Measurements from ENCODE around the gene LIN7C. TPM values are rescaled to one million over a fixed set of nuclear protein-coding genes. Genes with fewer than 3 reads are reported as not detected.
A peak's percentile ranks its signal among the peaks of the same experiment; 100 is the strongest.

Gene LIN7C
- total RNA-seq, 1 donor from 2014 or later, result 15.1 TPM

DNA sequence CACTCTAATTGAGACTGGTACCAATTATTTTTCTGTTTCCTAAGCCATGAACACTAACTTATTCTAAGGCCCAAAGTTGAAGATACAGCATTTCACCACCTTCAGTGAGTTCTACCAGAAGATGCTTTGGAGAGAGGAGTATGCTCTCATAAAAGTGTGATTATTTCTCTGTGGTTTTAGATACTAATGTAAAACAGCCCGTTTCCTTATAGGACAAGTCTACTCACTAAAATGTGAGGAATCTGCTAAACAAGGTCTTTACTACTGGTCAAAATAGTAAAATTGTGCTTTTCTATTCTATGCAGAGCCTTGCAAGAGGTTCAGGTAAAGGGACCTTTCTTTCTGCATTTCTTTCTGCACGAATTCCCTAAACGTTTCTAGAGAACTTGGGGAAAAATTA, 36.4 kb downstream of the LIN7C start:
- peaks cover 0 to 17% of the 10 kb centered on the region in 2 donors for H3K4me1 ChIP-seq
- H3K9me3 ChIP-seq, result no peaks in the 10 kb centered on the region
- H3K36me3 ChIP-seq, result no peaks in the 10 kb centered on the region
- peak overlapping the region; percentile 98 to 99 for H3K4me3 ChIP-seq
- H3K27me3 ChIP-seq, result no peaks in the 10 kb centered on the region
- TF ChIP-seq, protein P1, sequence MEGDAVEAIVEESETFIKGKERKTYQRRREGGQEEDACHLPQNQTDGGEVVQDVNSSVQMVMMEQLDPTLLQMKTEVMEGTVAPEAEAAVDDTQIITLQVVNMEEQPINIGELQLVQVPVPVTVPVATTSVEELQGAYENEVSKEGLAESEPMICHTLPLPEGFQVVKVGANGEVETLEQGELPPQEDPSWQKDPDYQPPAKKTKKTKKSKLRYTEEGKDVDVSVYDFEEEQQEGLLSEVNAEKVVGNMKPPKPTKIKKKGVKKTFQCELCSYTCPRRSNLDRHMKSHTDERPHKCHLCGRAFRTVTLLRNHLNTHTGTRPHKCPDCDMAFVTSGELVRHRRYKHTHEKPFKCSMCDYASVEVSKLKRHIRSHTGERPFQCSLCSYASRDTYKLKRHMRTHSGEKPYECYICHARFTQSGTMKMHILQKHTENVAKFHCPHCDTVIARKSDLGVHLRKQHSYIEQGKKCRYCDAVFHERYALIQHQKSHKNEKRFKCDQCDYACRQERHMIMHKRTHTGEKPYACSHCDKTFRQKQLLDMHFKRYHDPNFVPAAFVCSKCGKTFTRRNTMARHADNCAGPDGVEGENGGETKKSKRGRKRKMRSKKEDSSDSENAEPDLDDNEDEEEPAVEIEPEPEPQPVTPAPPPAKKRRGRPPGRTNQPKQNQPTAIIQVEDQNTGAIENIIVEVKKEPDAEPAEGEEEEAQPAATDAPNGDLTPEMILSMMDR (IDR thresholded peaks at IDR 0.05), result no peak
- DNase-seq (ENCODE audit: low spot score in 2 of 2), result no peak
- intact Hi-C loops (cut with DNase I), result loop anchor here (5.0 to 10.0 kb wide), 3 partner anchors 63 to 625 kb away; partner anchors contain the start of gene CCDC34
- no peak overlapping the region for H3K27ac ChIP-seq

DNA sequence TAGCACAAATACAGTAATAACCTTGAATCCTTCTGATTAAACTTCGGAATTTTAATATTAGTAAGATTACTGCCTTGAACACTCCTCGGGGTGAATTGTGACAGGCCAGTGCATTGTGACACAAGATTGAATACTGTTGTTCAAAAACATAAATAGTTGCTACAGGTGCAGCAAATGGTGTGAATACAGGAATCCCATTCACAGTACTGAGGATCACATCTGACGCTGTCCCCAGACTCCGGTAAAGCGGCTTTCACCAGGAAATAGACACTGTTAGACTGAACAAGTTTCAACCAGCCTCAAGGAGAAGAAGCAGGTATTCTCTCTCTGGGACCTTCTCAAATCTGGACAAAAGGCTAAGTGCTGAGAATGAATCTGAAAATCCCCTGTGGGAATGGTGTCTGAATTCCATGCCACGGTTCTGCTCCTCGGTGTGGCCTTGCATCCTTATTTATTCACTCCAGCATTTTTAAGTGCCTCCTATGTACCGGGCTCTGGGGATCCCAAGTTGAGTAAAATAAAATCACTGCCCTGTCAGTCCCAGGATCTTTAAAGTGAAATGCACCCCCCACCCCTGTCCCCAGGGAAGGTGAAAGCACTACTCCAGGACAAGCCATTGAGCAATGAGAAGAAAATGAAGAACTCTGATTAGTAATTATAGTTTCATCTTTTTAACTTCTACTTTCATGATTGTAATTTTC, 37.4 kb downstream of the LIN7C start:
- no peaks in the 10 kb centered on the region for H3K36me3 ChIP-seq
- intact Hi-C loops (cut with DNase I), result no loop called here
- H3K4me3 ChIP-seq, result peak overlapping the region; percentile 29 to 99
- TF ChIP-seq, protein P1 (IDR thresholded peaks at IDR 0.05), result no peak
- H3K27me3 ChIP-seq, result no peaks in the 10 kb centered on the region
- H3K9me3 ChIP-seq, result no peaks in the 10 kb centered on the region
- no peak for DNase-seq (ENCODE audit: low spot score in 2 of 2)
- peak overlapping the region in 1 of 2 donors; percentile 8 for H3K27ac ChIP-seq
- peaks cover 0 to 24% of the 10 kb centered on the region in 2 donors for H3K4me1 ChIP-seq

- intact Hi-C loops (cut with DNase I), result no loop called here
- Histone ChIP-seq H3K4me3 (peak overlapping the region; percentile 29 to 99), H3K4me1 (peaks cover 0 to 28% of the 10 kb centered on the region in 2 donors), H3K36me3 (no peaks in the 10 kb centered on the region), H3K27me3 (no peaks in the 10 kb centered on the region), H3K9me3 (no peaks in the 10 kb centered on the region), H3K27ac (no peak overlapping the region)
- TF ChIP-seq, protein P1 (IDR thresholded peaks at IDR 0.05), result no peak
- no peak for DNase-seq (ENCODE audit: low spot score in 2 of 2)
Observed at GRCh38 chr11:27468209-27468994, 38.2 kb downstream of the LIN7C start.

GRCh38 chr11:27467181-27467913, 39.2 kb downstream of the LIN7C start:
- TF ChIP-seq, protein P1 (IDR thresholded peaks at IDR 0.05), result no peak
- Histone ChIP-seq H3K36me3 (no peaks in the 10 kb centered on the region), H3K4me1 (peaks cover 0 to 28% of the 10 kb centered on the region in 2 donors), H3K4me3 (no peak overlapping the region), H3K27ac (no peak overlapping the region), H3K9me3 (no peaks in the 10 kb centered on the region), H3K27me3 (no peaks in the 10 kb centered on the region)
- intact Hi-C loops (cut with DNase I), result no loop called here
- DNase-seq (ENCODE audit: low spot score in 2 of 2), result no peak

DNA sequence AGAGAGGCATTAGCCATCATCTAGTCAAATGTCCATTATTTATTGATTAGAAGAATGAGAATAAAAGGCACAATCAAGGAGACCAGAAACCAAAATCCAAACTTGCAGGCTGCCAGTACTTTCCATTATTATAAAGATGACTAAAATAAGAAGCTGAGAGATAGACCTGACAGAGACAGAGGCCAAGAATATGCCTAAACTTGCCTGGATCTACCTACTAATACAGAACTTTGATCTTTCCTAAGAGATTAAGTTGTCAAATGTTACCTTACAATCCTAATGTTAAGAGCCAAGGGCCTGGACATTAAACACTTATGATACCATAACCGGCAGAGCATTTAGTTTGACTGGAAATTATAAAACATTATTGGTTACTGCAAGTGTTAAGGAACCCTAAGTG, 40.2 kb downstream of the LIN7C start:
- no peaks in the 10 kb centered on the region for H3K27me3 ChIP-seq
- peaks cover 0 to 28% of the 10 kb centered on the region in 2 donors for H3K4me1 ChIP-seq
- no peak for DNase-seq (ENCODE audit: low spot score in 2 of 2)
- TF ChIP-seq, protein P1 (IDR thresholded peaks at IDR 0.05), result no peak
- no peak overlapping the region for H3K4me3 ChIP-seq
- no peaks in the 10 kb centered on the region for H3K9me3 ChIP-seq
- H3K36me3 ChIP-seq, result no peaks in the 10 kb centered on the region
- H3K27ac ChIP-seq, result no peak overlapping the region
- intact Hi-C loops (cut with DNase I), result no loop called here
